ENCODE data around the gene ZNF615.
A peak's percentile ranks its signal among the peaks of the same experiment; 100 is the strongest.
"Not testable (repeated sequence)": the region's sequence is repeated elsewhere in the genome, so short reads cannot be mapped to it uniquely, and the experiment has no call there.

Gene ZNF615

DNA sequence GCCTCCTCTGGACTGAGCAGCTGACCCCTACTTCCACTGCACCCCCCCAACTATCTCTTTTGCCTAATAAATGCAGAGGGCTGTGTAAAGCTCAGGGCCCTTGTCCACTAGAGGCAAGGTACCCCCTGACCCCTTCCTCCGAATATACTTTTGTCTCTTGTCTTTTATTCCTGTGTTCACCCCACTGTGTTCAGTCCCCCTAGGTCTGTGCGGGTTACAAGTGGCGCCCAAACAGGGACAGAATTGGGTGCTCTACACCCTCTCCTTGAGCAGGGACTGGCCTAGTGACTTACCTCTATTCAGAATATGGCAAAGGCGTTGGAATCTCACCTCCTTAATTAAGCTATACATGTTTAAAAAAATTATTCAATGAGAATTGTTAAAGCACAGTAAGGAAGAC is 36.4 kb downstream of the ZNF615 start:
- no peak for DNase-seq (ENCODE audit: low read depth in 1 of 2, low spot score in 1 of 2)
- TF ChIP-seq JUND (IDR thresholded peaks at IDR 0.05; ENCODE audit: low read depth), result no peak

GRCh38 chr19:51970718-51971117 is 37.3 kb downstream of the ZNF615 start:
- in situ Hi-C loops (cut with HindIII; ENCODE audit: low pct_unique_long_range_greater_than_20kb, low sequenced_read_pairs), result no loop called here
- no peak for DNase-seq (ENCODE audit: low read depth in 1 of 2, low spot score in 1 of 2)
- no peak for TF ChIP-seq JUND (IDR thresholded peaks at IDR 0.05; ENCODE audit: low read depth)

More for the DNA sequence above, 36.4 kb downstream of the ZNF615 start:
- in situ Hi-C loops (cut with HindIII; ENCODE audit: low pct_unique_long_range_greater_than_20kb, low sequenced_read_pairs), result no loop called here

DNA sequence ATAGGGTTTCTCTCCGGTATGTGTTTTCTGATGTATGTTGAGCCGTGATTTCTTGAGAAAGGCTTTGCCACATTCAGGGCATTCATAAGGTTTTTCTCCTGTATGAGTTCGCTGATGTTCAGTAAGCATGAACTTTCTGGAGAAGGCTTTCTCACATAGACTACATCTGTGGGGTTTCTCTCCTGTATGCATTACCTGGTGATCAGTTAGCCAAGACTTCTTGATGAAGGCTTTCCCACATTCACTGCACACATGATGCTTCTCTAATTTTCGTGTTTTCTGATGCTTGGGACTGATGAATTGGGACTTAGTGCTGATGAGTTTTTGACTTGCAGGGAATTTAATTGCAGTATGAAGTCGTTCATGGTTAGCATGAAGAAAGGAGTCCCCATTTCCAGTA is 42.4 kb downstream of the ZNF615 start:
- in situ Hi-C loops (cut with HindIII; ENCODE audit: low pct_unique_long_range_greater_than_20kb, low sequenced_read_pairs), result no loop called here

GRCh38 chr19:51960621-51961233 is 47.3 kb downstream of the ZNF615 start:
- DNase-seq (ENCODE audit: low read depth in 1 of 2, low spot score in 1 of 2), result peak in 1 of 2 experiments; percentile 25
- in situ Hi-C loops (cut with HindIII; ENCODE audit: low pct_unique_long_range_greater_than_20kb, low sequenced_read_pairs), result not testable (repeated sequence)

More for the DNA sequence above, 42.4 kb downstream of the ZNF615 start:
- no peak for TF ChIP-seq JUND (IDR thresholded peaks at IDR 0.05; ENCODE audit: low read depth)
- DNase-seq (ENCODE audit: low read depth in 1 of 2, low spot score in 1 of 2), result no peak

- TF ChIP-seq JUND (IDR thresholded peaks at IDR 0.05; ENCODE audit: low read depth), result no peak
Observed at GRCh38 chr19:51959791-51960190, 48.2 kb downstream of the ZNF615 start.

DNA sequence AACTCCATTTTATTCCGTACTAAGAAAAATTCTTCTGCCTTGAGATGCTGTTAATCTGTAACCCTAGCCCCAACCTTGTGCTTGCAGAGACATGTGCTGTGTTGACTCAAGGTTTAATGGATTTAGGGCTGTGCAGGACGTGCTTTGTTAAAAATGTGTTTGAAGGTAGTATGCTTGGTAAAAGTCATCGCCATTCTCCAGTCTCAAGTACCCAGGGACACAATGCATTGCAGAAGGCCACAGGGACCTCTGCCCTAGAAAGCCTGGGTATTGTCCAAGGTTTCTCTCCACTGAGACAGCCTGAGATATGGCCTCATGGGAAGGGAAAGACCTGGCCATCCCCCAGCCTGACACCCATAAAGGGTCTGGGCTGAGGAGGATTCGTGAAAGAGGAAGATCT is 50.2 kb downstream of the ZNF615 start:
- DNase-seq (ENCODE audit: low read depth in 1 of 2, low spot score in 1 of 2); in situ Hi-C loops (cut with HindIII; ENCODE audit: low pct_unique_long_range_greater_than_20kb, low sequenced_read_pairs): not testable (repeated sequence)

More at GRCh38 chr19:51959791-51960190, 48.2 kb downstream of the ZNF615 start:
- in situ Hi-C loops (cut with HindIII; ENCODE audit: low pct_unique_long_range_greater_than_20kb, low sequenced_read_pairs), result no loop called here
- peak in 1 of 2 experiments; percentile 13 for DNase-seq (ENCODE audit: low read depth in 1 of 2, low spot score in 1 of 2)

DNA sequence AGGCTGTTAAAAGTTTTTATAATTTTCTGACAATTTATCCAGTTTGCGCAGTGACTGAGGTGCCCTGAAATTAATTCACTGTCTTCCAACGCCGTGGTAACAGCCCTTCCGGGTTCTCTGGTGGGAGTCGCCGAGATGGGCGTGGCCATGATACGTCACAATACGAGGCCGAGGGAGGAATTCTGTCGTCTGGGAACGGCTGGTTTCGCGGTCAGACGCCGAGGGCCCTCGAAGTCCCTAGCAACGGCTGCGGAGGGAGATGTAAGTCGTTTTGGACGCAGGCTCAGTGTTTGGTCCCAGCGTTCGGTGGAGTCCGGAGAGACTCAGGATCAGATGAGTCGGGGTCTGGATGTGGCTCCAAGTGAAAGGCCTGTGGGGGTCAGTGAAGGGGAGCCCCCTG is 59.0 kb downstream of the ZNF615 start:
- no peak for TF ChIP-seq JUND (IDR thresholded peaks at IDR 0.05; ENCODE audit: low read depth)
- DNase-seq (ENCODE audit: low read depth in 1 of 2, low spot score in 1 of 2), result no peak
- in situ Hi-C loops (cut with HindIII; ENCODE audit: low pct_unique_long_range_greater_than_20kb, low sequenced_read_pairs), result no loop called here

DNA sequence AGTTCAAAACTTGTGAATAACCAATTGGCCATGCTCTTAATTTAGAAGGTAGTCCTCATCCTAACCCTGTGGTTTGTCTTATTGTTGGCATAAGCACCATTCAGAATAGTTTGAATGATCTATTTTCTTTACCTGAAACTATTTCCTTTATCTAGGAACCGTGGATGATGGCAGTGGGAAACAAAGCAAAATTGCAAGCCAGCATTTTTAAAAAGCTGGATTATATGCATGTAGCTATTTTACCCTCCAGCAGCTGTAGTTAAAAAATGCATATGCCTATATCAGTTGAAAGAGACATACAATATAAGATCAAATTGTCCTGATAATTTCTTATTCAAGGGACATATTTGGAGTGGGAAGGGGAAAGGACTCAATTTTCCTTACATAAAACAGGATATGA is 61.4 kb downstream of the ZNF615 start:
- TF ChIP-seq JUND (IDR thresholded peaks at IDR 0.05; ENCODE audit: low read depth), result no peak
- no peak for DNase-seq (ENCODE audit: low read depth in 1 of 2, low spot score in 1 of 2)
- in situ Hi-C loops (cut with HindIII; ENCODE audit: low pct_unique_long_range_greater_than_20kb, low sequenced_read_pairs), result no loop called here

DNA sequence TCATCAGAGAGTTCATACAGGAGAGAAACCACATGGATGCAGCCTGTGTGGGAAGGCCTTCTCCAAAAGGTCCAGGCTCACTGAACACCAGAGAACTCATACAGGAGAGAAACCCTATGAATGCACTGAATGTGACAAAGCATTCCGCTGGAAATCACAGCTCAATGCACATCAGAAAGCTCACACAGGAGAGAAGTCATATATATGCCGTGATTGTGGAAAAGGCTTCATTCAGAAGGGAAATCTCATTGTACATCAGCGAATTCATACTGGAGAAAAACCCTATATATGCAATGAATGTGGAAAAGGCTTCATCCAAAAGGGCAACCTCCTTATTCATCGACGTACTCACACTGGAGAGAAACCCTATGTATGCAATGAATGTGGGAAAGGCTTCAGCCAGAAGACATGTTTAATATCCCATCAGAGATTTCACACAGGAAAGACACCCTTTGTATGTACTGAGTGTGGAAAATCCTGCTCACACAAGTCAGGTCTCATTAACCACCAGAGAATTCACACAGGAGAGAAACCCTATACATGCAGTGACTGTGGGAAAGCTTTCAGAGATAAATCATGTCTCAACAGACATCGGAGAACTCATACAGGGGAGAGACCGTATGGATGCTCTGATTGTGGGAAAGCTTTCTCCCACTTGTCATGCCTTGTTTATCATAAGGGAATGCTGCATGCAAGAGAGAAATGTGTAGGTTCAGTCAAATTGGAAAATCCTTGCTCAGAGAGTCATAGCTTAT is 63.0 kb downstream of the ZNF615 start:
- in situ Hi-C loops (cut with HindIII; ENCODE audit: low pct_unique_long_range_greater_than_20kb, low sequenced_read_pairs), result no loop called here
- no peak for DNase-seq (ENCODE audit: low read depth in 1 of 2, low spot score in 1 of 2)
- TF ChIP-seq JUND (IDR thresholded peaks at IDR 0.05; ENCODE audit: low read depth), result no peak

Data from T47D (cell line).